HFFc6 (cell line): ENCODE measurements around the gene SEL1L2. TPM values are rescaled to one million over a fixed set of nuclear protein-coding genes. Genes with fewer than 3 reads are reported as not detected.

ENCODE experiments used
- DNase-seq: peaks from one replicate; pipeline ENCODE4 v3.0.0-alpha.2; 2018
- H3K27ac Mint-ChIP-seq: 2 replicates; pipeline ENCODE4 v1.8.0; 2020; ENCODE audit warnings: mild to moderate bottlenecking, mixed read lengths
- H3K27me3 Mint-ChIP-seq: 2 replicates; pipeline ENCODE4 v1.8.0; 2021; ENCODE audit warnings: mild to moderate bottlenecking, moderate library complexity, mixed read lengths; ENCODE audit not compliant: insufficient read depth
- H3K36me3 Mint-ChIP-seq: 2 replicates; pipeline ENCODE4 v1.8.0; 2021; ENCODE audit warnings: low read depth, mixed read lengths
- H3K4me1 Mint-ChIP-seq: 2 replicates; pipeline ENCODE4 v1.8.0; 2020; ENCODE audit warnings: low read depth, mixed read lengths
- H3K4me3 Mint-ChIP-seq: 2 replicates; pipeline ENCODE4 v1.8.0; 2020; ENCODE audit warnings: mild to moderate bottlenecking, moderate library complexity, mixed read lengths
- H3K9me3 Mint-ChIP-seq: 2 replicates; pipeline ENCODE4 v1.8.0; 2020; ENCODE audit warnings: mild to moderate bottlenecking, mixed read lengths
- total RNA-seq, 6 experiments: library from RNA; stranded (reverse); fragmentation: NEBNext Ultra II Directional; extraction: Animal tissue kit (Norgen Biotek cat#: 25700); gene quantifications; 2 replicates in 1 of 6; 3 replicates in 5 of 6; pipeline ENCODE4 v1.2.3, GENCODE V29; 2021
- TF ChIP-seq, protein P1 (sequence below): fragments of 200-600 bp; sonication (generic); IDR thresholded peaks from 2 replicates; pipeline ENCODE4 v1.5.0; 2021; ENCODE audit warnings: antibody characterized with exemption, mild to moderate bottlenecking

Gene SEL1L2
- total RNA-seq, 6 experiments from 2014 or later, result 0.85 TPM; not detected in 5

DNA sequence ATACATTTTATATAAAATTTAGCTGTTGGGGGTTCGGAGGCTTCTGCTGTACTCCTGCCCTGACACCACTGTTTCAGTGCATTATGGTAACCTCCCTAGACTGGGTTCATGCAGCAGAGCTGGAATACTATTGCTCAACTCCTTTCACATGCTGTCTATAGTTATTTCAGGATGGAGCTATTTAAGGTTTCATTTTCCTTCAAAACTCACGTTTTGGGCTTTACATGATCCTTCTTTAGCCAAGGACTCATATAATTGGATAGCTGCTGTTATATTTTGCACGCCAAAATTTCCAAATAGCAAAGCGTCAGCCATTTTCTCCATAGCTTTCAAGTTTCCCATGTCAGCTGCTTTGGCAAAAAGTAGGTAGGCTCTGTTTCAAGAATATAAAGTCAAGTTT is 76.8 kb downstream of the SEL1L2 start:
- TF ChIP-seq, protein P1, sequence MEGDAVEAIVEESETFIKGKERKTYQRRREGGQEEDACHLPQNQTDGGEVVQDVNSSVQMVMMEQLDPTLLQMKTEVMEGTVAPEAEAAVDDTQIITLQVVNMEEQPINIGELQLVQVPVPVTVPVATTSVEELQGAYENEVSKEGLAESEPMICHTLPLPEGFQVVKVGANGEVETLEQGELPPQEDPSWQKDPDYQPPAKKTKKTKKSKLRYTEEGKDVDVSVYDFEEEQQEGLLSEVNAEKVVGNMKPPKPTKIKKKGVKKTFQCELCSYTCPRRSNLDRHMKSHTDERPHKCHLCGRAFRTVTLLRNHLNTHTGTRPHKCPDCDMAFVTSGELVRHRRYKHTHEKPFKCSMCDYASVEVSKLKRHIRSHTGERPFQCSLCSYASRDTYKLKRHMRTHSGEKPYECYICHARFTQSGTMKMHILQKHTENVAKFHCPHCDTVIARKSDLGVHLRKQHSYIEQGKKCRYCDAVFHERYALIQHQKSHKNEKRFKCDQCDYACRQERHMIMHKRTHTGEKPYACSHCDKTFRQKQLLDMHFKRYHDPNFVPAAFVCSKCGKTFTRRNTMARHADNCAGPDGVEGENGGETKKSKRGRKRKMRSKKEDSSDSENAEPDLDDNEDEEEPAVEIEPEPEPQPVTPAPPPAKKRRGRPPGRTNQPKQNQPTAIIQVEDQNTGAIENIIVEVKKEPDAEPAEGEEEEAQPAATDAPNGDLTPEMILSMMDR, result no peak
- H3K4me1 Mint-ChIP-seq, result no peaks in the 10 kb centered on the region
- H3K27ac Mint-ChIP-seq, result no peak overlapping the region
- no peak for DNase-seq
- no peak overlapping the region for H3K4me3 Mint-ChIP-seq
- H3K36me3 Mint-ChIP-seq, result no peaks in the 10 kb centered on the region
- H3K9me3 Mint-ChIP-seq, result no peaks in the 10 kb centered on the region; the same call in 1 of the 2 replicates
- H3K27me3 Mint-ChIP-seq, result peaks cover 5% of the 10 kb centered on the region; the same call in 1 of the 2 replicates

DNA sequence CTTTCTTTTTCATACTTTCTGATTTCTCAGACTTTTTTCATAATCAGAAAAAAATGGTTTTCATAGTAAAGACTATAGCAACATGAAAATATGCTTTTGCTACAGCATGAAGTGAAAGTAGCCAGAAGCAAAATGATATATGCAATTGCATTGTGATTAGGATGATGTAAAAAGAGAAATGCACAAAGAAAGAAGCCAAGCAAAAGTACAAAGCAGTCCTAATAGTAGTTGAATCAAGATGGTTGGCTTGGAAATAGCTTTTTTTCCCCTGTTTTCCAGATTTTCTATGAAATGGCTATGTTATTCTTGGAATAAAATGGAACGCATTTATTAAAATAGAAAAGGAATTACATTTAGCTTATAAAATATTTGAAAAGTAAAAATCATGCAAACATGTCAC is 77.3 kb downstream of the SEL1L2 start:
- H3K4me3 Mint-ChIP-seq, result no peak overlapping the region
- TF ChIP-seq, protein P1, result no peak
- no peak overlapping the region for H3K27ac Mint-ChIP-seq
- no peak for DNase-seq
- peaks cover 5% of the 10 kb centered on the region; the same call in 1 of the 2 replicates for H3K27me3 Mint-ChIP-seq
- no peaks in the 10 kb centered on the region for H3K36me3 Mint-ChIP-seq
- H3K4me1 Mint-ChIP-seq, result no peaks in the 10 kb centered on the region
- no peaks in the 10 kb centered on the region; the same call in 1 of the 2 replicates for H3K9me3 Mint-ChIP-seq

DNA sequence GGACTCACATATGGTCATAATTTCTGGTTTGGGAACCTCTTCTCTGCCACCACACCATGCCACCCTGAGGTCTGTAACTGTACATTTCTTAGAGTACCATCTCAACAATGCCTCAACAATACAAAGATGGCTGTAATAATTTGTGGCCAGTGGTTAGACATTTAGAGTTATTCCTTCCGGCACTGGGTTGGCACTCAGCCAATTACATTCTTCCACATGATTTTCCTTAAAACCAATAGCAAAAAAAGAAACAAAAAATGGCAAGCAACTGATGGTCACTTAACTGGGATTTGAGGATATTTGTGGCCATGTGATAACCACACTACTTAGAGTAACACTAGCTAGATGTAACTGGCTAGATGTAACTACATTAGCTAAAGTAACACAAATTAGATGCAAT is 79.9 kb downstream of the SEL1L2 start:
- peaks cover 7% of the 10 kb centered on the region; the same call in 1 of the 2 replicates for H3K27me3 Mint-ChIP-seq
- DNase-seq, result no peak
- H3K4me3 Mint-ChIP-seq, result no peak overlapping the region
- no peaks in the 10 kb centered on the region; the same call in 1 of the 2 replicates for H3K9me3 Mint-ChIP-seq
- TF ChIP-seq, protein P1, result no peak
- H3K4me1 Mint-ChIP-seq, result no peaks in the 10 kb centered on the region
- H3K36me3 Mint-ChIP-seq, result no peaks in the 10 kb centered on the region
- H3K27ac Mint-ChIP-seq, result no peak overlapping the region

DNA sequence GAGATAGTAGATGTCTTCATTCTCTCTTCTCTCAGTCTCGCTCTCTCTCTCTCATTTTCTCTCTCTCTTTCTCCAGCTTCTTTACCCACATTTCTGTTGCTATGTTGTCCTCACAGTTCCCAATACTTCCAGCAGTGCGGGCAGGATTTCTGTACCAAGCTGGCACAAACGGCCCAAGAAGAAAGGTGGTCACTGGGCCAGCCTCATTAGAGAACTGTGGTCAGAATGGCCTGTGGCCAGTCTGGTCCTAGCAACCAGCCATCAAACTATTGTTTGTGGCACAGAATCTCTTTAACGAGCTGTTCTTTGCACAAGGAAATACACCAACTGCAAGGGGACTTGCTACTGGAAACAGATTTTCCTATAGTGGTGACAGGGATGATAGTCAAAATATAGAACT is 81.3 kb downstream of the SEL1L2 start:
- Mint-ChIP-seq H3K27me3 (peaks cover 7% of the 10 kb centered on the region; the same call in 1 of the 2 replicates), H3K9me3 (no peaks in the 10 kb centered on the region; the same call in 1 of the 2 replicates), H3K27ac (no peak overlapping the region), H3K4me3 (no peak overlapping the region), H3K4me1 (no peaks in the 10 kb centered on the region), H3K36me3 (no peaks in the 10 kb centered on the region)
- DNase-seq, result no peak
- TF ChIP-seq, protein P1, result no peak

DNA sequence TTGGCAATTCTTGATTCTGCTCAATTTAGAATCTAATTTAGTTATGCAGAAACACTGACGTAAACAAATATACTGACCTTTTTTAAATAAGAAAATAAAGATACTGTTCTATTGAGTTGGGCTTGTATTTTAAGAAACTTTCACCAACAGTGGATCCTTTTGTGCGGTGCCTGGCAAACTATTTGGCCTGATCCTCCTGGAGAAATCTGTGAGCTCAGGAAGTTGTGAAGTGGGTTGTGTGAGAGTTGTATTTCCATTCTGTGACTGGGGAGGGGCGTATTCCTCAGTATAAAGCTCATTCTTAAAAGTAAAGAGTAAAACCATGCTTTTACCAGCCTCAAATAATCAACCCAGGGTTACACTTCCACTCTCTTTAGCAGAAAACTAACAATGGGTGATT is 85.6 kb downstream of the SEL1L2 start:
- DNase-seq, result no peak
- Mint-ChIP-seq H3K27ac (no peak overlapping the region), H3K9me3 (no peaks in the 10 kb centered on the region; the same call in 1 of the 2 replicates), H3K27me3 (peaks cover 7% of the 10 kb centered on the region; the same call in 1 of the 2 replicates), H3K4me1 (no peaks in the 10 kb centered on the region), H3K36me3 (no peaks in the 10 kb centered on the region), H3K4me3 (no peak overlapping the region)
- TF ChIP-seq, protein P1, result no peak

DNA sequence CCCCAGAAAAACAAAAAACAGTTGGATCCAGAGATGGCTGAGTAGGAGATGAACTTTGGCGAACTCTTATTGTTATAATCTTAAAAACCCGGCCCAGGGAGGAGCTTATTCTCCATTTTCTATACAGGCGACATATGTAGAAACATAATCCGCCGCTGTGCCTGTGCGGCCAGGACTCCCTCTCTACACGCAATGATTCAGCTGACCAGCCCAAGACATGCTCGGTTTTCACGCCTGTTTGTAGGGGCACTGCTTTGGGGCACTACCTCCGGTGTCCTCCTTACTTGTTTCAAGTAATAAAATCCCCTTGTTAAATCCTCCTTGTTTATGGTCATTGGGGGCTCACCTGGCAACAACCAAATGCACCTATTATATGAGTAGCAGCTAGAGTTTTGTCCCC is 89.9 kb downstream of the SEL1L2 start:
- DNase-seq, result no peak
- no peaks in the 10 kb centered on the region; the same call in 1 of the 2 replicates for H3K9me3 Mint-ChIP-seq
- no peak overlapping the region for H3K4me3 Mint-ChIP-seq
- no peaks in the 10 kb centered on the region for H3K36me3 Mint-ChIP-seq
- no peak overlapping the region for H3K27ac Mint-ChIP-seq
- no peaks in the 10 kb centered on the region for H3K27me3 Mint-ChIP-seq
- no peaks in the 10 kb centered on the region for H3K4me1 Mint-ChIP-seq
- TF ChIP-seq, protein P1, result no peak
